ENCODE data around the gene AP3M1. TPM values are rescaled to one million over a fixed set of nuclear protein-coding genes. Genes with fewer than 3 reads are reported as not detected.
"Not testable (repeated sequence)": the region's sequence is repeated elsewhere in the genome, so short reads cannot be mapped to it uniquely, and the experiment has no call there.

The AP3M1 gene
- total RNA-seq, 1 donor from 2014 or later = 63.4 TPM

DNA sequence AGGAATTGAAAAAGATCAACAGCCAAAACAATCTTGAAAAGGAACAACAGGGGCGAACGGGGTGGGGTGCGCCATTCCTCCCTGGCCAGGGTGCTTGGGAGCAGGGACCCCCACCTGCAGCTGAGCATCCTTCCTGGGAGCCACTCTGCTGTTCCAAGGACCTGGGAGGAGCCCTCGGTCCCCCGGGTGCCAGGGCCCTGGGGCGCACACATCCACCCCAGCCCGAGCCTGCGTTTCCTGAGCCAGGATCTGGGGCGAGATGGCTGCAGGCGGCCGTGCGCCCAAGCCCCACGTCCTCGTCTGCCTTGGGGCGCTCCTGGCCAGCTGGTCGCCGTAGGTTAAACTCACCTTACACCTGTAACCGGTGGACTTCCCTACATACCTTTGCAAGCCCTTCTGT, 10.6 kb downstream of the AP3M1 start:
- H3K9me3 Mint-ChIP-seq (ENCODE audit: unreplicated experiment) = no peaks in the 10 kb centered on the region
- no peaks in the 10 kb centered on the region for H3K36me3 Mint-ChIP-seq (ENCODE audit: unreplicated experiment)
- H3K27me3 Mint-ChIP-seq (ENCODE audit: unreplicated experiment) = no peaks in the 10 kb centered on the region
- no peak for DNase-seq
- H3K4me1 Mint-ChIP-seq (ENCODE audit: low read depth, unreplicated experiment) = no peaks in the 10 kb centered on the region
- no peak overlapping the region for H3K4me3 Mint-ChIP-seq (ENCODE audit: unreplicated experiment)
- no peak overlapping the region for H3K27ac Mint-ChIP-seq (ENCODE audit: unreplicated experiment)
- TF ChIP-seq CTCF (IDR thresholded peaks at IDR 0.05; ENCODE audit: partially characterized antibody, unreplicated experiment) = no peak

DNA sequence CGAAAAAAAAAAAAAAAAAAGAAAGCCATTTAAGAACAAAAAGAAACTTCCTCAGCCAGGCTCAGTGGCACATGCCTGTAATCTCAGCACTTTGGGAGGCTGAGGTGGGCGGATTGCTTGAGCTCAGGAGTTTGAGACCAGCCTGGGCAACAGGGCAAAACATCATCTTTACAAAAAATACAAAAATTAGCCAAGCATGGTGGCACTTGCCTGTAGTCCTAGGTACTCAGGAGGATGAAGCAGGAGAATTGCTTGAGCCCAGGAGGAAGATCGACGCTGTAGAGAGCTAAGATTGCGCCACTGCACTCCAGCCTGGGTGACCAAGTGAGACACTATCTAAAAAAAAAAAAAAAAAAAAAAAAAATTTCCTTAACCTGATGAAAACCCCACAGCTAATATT, 12.0 kb downstream of the AP3M1 start:
- not testable (repeated sequence) for H3K27ac Mint-ChIP-seq (ENCODE audit: unreplicated experiment); H3K4me1 Mint-ChIP-seq (ENCODE audit: low read depth, unreplicated experiment); H3K4me3 Mint-ChIP-seq (ENCODE audit: unreplicated experiment); DNase-seq; H3K36me3 Mint-ChIP-seq (ENCODE audit: unreplicated experiment); H3K27me3 Mint-ChIP-seq (ENCODE audit: unreplicated experiment); H3K9me3 Mint-ChIP-seq (ENCODE audit: unreplicated experiment)

- Mint-ChIP-seq H3K4me1 (ENCODE audit: low read depth, unreplicated experiment) (no peaks in the 10 kb centered on the region), H3K27ac (ENCODE audit: unreplicated experiment) (no peak overlapping the region), H3K9me3 (ENCODE audit: unreplicated experiment) (no peaks in the 10 kb centered on the region), H3K36me3 (ENCODE audit: unreplicated experiment) (no peaks in the 10 kb centered on the region), H3K4me3 (ENCODE audit: unreplicated experiment) (no peak overlapping the region), H3K27me3 (ENCODE audit: unreplicated experiment) (no peaks in the 10 kb centered on the region)
- TF ChIP-seq CTCF (IDR thresholded peaks at IDR 0.05; ENCODE audit: partially characterized antibody, unreplicated experiment) = no peak
- no peak for DNase-seq
Observed at GRCh38 chr10:74137992-74138391, 12.6 kb downstream of the AP3M1 start.

GRCh38 chr10:74135452-74135851, 15.2 kb downstream of the AP3M1 start:
- Mint-ChIP-seq H3K4me3 (ENCODE audit: unreplicated experiment) (no peak overlapping the region), H3K4me1 (ENCODE audit: low read depth, unreplicated experiment) (no peaks in the 10 kb centered on the region), H3K27ac (ENCODE audit: unreplicated experiment) (no peak overlapping the region), H3K36me3 (ENCODE audit: unreplicated experiment) (no peaks in the 10 kb centered on the region), H3K27me3 (ENCODE audit: unreplicated experiment) (no peaks in the 10 kb centered on the region), H3K9me3 (ENCODE audit: unreplicated experiment) (no peaks in the 10 kb centered on the region)
- no peak for DNase-seq
- no peak for TF ChIP-seq CTCF (IDR thresholded peaks at IDR 0.05; ENCODE audit: partially characterized antibody, unreplicated experiment)

- H3K4me3 Mint-ChIP-seq (ENCODE audit: unreplicated experiment) = no peak overlapping the region
- no peaks in the 10 kb centered on the region for H3K36me3 Mint-ChIP-seq (ENCODE audit: unreplicated experiment)
- DNase-seq = no peak
- H3K4me1 Mint-ChIP-seq (ENCODE audit: low read depth, unreplicated experiment) = no peaks in the 10 kb centered on the region
- H3K9me3 Mint-ChIP-seq (ENCODE audit: unreplicated experiment) = no peaks in the 10 kb centered on the region
- H3K27me3 Mint-ChIP-seq (ENCODE audit: unreplicated experiment) = no peaks in the 10 kb centered on the region
- no peak for TF ChIP-seq CTCF (IDR thresholded peaks at IDR 0.05; ENCODE audit: partially characterized antibody, unreplicated experiment)
- no peak overlapping the region for H3K27ac Mint-ChIP-seq (ENCODE audit: unreplicated experiment)
Observed at GRCh38 chr10:74133923-74134820, 16.5 kb downstream of the AP3M1 start.
